HepG2 (cell line): Measurements from ENCODE around the gene TREX2. TPM values are rescaled to one million over a fixed set of nuclear protein-coding genes. Genes with fewer than 3 reads are reported as not detected.

Experiments
- EP300 ChIP-seq, 3 experiments: sonication (generic) in 1 of 3; formaldehyde crosslinking in 1 of 3; IDR thresholded peaks; 2 replicates each; pipeline versions ENCODE4 v1.5.1 to v1.6.1; 2011 to 2020; ENCODE audit warnings: low read depth in 2 of 3, low read length in 2 of 3, borderline replicate concordance in 1 of 3, improper control_type of control experiment in 1 of 3, mild to moderate bottlenecking in 1 of 3, missing genetic modification reagents in 1 of 3, moderate library complexity in 1 of 3
- FIP1L1 ChIP-seq: fragments of 200-400 bp; formaldehyde crosslinking; IDR thresholded peaks from 2 replicates; pipeline ENCODE4 v1.6.1; 2018; ENCODE audit warnings: low read depth, mild to moderate bottlenecking, low read length, moderate library complexity, borderline replicate concordance; ENCODE audit not compliant: insufficient read depth
- HNF4A ChIP-seq: sonication (generic); formaldehyde crosslinking; IDR thresholded peaks from 2 replicates; pipeline ENCODE4 v1.4.0; 2020; ENCODE audit warnings: missing genetic modification reagents
- IRF9 ChIP-seq: sonication (generic); formaldehyde crosslinking; IDR thresholded peaks from 2 replicates; pipeline ENCODE4 v1.8.0; 2022; ENCODE audit warnings: missing genetic modification reagents, mild to moderate bottlenecking, borderline replicate concordance
- NCOA2 ChIP-seq: sonication (generic); formaldehyde crosslinking; IDR thresholded peaks from 2 replicates; pipeline ENCODE4 v1.8.0; 2022; ENCODE audit warnings: inconsistent platforms
- SATB2 ChIP-seq: sonication (generic); formaldehyde crosslinking; IDR thresholded peaks from 2 replicates; pipeline ENCODE4 v1.5.0; 2020; ENCODE audit warnings: missing genetic modification reagents
- SOX6 ChIP-seq, 2 experiments: fragments of 450-650 bp in 1 of 2; sonication (generic) in 1 of 2; formaldehyde crosslinking in 1 of 2; IDR thresholded peaks; 2 replicates each; pipeline versions ENCODE4 v1.4.0 to v1.6.1; 2017 to 2020; ENCODE audit warnings: antibody characterized with exemption in 1 of 2, mild to moderate bottlenecking in 1 of 2, missing genetic modification reagents in 1 of 2
- TARDBP ChIP-seq: sonication (generic); formaldehyde crosslinking; IDR thresholded peaks from 2 replicates; pipeline ENCODE4 v1.8.0; 2022; ENCODE audit warnings: mild to moderate bottlenecking, missing genetic modification reagents
- ZHX1 ChIP-seq: sonication (generic); formaldehyde crosslinking; IDR thresholded peaks from 2 replicates; pipeline ENCODE4 v1.8.1; 2022; ENCODE audit warnings: low read depth, mild to moderate bottlenecking, missing genetic modification reagents
- ZMYM3 ChIP-seq: sonication (generic); formaldehyde crosslinking; IDR thresholded peaks from 2 replicates; pipeline ENCODE4 v1.5.1; 2020; ENCODE audit warnings: mild to moderate bottlenecking, missing genetic modification reagents
- ZNF207 ChIP-seq: fragments of 450-650 bp; IDR thresholded peaks from 2 replicates; pipeline ENCODE4 v1.6.1; 2016; ENCODE audit warnings: antibody characterized with exemption, borderline replicate concordance
- ZNF225 ChIP-seq: sonication (generic); formaldehyde crosslinking; IDR thresholded peaks from 2 replicates; pipeline ENCODE4 v1.4.0; 2020; ENCODE audit warnings: mild to moderate bottlenecking, missing genetic modification reagents
- ZNF3 ChIP-seq: IDR thresholded peaks from 2 replicates; pipeline ENCODE4 v1.7.0; 2017; ENCODE audit warnings: inconsistent platforms
- ZNF350 ChIP-seq: sonication (generic); formaldehyde crosslinking; IDR thresholded peaks from 2 replicates; pipeline ENCODE4 v1.4.0; 2020; ENCODE audit warnings: mild to moderate bottlenecking, low read depth, missing genetic modification reagents, borderline replicate concordance
- ZNF644 ChIP-seq: IDR thresholded peaks from 2 replicates; pipeline ENCODE4 v1.6.1; 2016; ENCODE audit warnings: low read depth
- ZNF746 ChIP-seq: sonication (generic); formaldehyde crosslinking; IDR thresholded peaks from 2 replicates; pipeline ENCODE4 v1.8.0; 2022; ENCODE audit warnings: mild to moderate bottlenecking, missing genetic modification reagents
- polyA plus RNA-seq, 8 experiments: library from polyadenylated mRNA; depleted of rRNA in 3 of 8; stranded (reverse) in 7 of 8; unstranded in 1 of 8; fragments of >200 nt; fragmentation: Illumina TruSeq in 4 of 8; extraction: Trizol in 4 of 8; gene quantifications; 2 replicates each; pipeline versions ENCODE4 v1.2.1 to v1.2.3, GENCODE V29; 2011 to 2016; ENCODE audit warnings: low read depth in 4 of 8, missing spikeins in 1 of 8, mixed read lengths in 1 of 8; ENCODE audit not compliant: insufficient read depth in 1 of 8
- total RNA-seq, 5 experiments: library from RNA; depleted of rRNA; stranded (reverse); fragments of >200 nt; fragmentation: Illumina TruSeq; extraction: Trizol; gene quantifications; 2 replicates each; pipeline ENCODE4 v1.2.3, GENCODE V29; 2016; ENCODE audit warnings: low read depth in 1 of 5
- TF ChIP-seq, protein P1 (sequence below): sonication (generic); formaldehyde crosslinking; IDR thresholded peaks from 2 replicates; pipeline ENCODE4 v1.4.0; 2020; ENCODE audit warnings: missing genetic modification reagents
- TF ChIP-seq, protein P2 (sequence below): sonication (generic); formaldehyde crosslinking; IDR thresholded peaks from 2 replicates; pipeline ENCODE4 v1.5.0; 2020; ENCODE audit warnings: mild to moderate bottlenecking, missing genetic modification reagents
- TF ChIP-seq, protein P3 (sequence below): sonication (generic); formaldehyde crosslinking; IDR thresholded peaks from 2 replicates; pipeline ENCODE4 v1.9.0; 2022; ENCODE audit warnings: missing genetic modification reagents, mild to moderate bottlenecking, borderline replicate concordance

TREX2 gene
- total and polyA plus RNA-seq, 2 of the 13 experiments (the other 11 are each of a cell fraction or from before 2014, with no cell fraction given): 0.13 to 0.18 TPM

DNA sequence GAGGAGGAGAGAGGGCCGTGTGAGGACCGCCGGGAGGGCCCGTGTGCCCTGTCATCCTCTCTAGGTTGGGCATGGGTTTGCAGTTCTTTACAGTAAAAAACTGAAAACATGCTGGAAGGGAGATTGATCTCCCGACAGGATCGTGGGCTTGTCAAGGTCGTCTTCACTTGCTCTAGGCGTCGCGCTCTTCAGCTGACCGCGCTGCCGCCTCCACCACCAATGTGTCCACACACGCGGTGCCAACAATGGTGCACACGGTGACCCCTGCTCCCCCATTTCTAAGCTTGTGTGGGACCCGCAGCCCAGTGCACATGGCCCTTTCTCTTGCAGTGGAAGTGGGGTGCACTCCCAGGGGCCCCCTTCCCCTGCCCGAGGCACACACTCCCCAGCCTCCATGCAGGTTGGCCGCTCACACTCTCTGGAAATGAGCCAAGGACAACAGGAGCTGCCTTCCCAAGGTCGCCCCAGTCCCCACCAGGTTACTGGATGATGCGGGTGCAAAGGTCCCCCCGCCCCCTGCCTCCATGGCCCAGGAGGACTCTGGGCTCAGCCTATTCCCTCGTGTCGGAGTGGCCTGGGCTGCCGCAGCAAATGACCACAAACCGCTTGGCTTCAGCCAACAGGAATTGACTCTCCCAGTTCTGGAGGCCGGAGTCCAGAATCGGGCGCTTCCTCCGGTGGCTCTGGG, 36.3 kb downstream of the TREX2 start (continued):
- TF ChIP-seq FIP1L1 (no peak), IRF9 (CRISPR knock-in tag) (0 out of 2 replicates have a peak, but pooled peaks have one; percentile 42), ZNF3 (CRISPR knock-in tag) (no peak), HNF4A (CRISPR knock-in tag) (peak; percentile 81), ZMYM3 (no peak; the same call in 1 of the 2 replicates), ZNF225 (CRISPR knock-in tag) (0 out of 2 replicates have a peak, but pooled peaks have one; percentile 44), ZNF746 (CRISPR knock-in tag) (0 out of 2 replicates have a peak, but pooled peaks have one; percentile 27), EP300 (IDR thresholded peaks at IDR 0.05; ENCODE audit: low read depth in 2 of 2, low read length in 2 of 2) (peak in 1 of 2 experiments; percentile 38; a peak in 1 of 4 replicates), EP300 (CRISPR knock-in tag; IDR thresholded peaks at IDR 0.05; ENCODE audit: borderline replicate concordance) (no peak), TARDBP (CRISPR knock-in tag) (0 out of 2 replicates have a peak, but pooled peaks have one; percentile 18), SATB2 (CRISPR knock-in tag) (no peak), ZHX1 (CRISPR knock-in tag) (0 out of 2 replicates have a peak, but pooled peaks have one; percentile 51), ZNF207 (no peak), SOX6 (IDR thresholded peaks at IDR 0.05) (no peak), SOX6 (CRISPR knock-in tag; IDR thresholded peaks at IDR 0.05) (0 out of 2 replicates have a peak, but pooled peaks have one; percentile 27), ZNF350 (peak; percentile 62), ZNF644 (CRISPR knock-in tag) (0 out of 2 replicates have a peak, but pooled peaks have one; percentile 23), NCOA2 (CRISPR knock-in tag) (peak; percentile 40; the same call in 1 of the 2 replicates)
- TF ChIP-seq, protein P1, sequence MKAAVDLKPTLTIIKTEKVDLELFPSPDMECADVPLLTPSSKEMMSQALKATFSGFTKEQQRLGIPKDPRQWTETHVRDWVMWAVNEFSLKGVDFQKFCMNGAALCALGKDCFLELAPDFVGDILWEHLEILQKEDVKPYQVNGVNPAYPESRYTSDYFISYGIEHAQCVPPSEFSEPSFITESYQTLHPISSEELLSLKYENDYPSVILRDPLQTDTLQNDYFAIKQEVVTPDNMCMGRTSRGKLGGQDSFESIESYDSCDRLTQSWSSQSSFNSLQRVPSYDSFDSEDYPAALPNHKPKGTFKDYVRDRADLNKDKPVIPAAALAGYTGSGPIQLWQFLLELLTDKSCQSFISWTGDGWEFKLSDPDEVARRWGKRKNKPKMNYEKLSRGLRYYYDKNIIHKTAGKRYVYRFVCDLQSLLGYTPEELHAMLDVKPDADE: no peak
- TF ChIP-seq, protein P2, sequence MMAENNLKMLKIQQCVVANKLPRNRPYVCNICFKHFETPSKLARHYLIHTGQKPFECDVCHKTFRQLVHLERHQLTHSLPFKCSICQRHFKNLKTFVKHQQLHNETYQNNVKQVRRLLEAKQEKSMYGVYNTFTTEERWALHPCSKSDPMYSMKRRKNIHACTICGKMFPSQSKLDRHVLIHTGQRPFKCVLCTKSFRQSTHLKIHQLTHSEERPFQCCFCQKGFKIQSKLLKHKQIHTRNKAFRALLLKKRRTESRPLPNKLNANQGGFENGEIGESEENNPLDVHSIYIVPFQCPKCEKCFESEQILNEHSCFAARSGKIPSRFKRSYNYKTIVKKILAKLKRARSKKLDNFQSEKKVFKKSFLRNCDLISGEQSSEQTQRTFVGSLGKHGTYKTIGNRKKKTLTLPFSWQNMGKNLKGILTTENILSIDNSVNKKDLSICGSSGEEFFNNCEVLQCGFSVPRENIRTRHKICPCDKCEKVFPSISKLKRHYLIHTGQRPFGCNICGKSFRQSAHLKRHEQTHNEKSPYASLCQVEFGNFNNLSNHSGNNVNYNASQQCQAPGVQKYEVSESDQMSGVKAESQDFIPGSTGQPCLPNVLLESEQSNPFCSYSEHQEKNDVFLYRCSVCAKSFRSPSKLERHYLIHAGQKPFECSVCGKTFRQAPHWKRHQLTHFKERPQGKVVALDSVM (CRISPR knock-in tag): 0 out of 2 replicates have a peak, but pooled peaks have one; percentile 17
- TF ChIP-seq, protein P3, sequence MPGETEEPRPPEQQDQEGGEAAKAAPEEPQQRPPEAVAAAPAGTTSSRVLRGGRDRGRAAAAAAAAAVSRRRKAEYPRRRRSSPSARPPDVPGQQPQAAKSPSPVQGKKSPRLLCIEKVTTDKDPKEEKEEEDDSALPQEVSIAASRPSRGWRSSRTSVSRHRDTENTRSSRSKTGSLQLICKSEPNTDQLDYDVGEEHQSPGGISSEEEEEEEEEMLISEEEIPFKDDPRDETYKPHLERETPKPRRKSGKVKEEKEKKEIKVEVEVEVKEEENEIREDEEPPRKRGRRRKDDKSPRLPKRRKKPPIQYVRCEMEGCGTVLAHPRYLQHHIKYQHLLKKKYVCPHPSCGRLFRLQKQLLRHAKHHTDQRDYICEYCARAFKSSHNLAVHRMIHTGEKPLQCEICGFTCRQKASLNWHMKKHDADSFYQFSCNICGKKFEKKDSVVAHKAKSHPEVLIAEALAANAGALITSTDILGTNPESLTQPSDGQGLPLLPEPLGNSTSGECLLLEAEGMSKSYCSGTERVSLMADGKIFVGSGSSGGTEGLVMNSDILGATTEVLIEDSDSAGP (CRISPR knock-in tag): peak; percentile 31; the same call in 1 of the 2 replicates
